ENCODE data around the gene RAB11FIP3. TPM values are rescaled to one million over a fixed set of nuclear protein-coding genes. Genes with fewer than 3 reads are reported as not detected.

RAB11FIP3 gene
- total RNA-seq, 1 donor from 2014 or later: 27.4 TPM

- TF ChIP-seq, protein P1, sequence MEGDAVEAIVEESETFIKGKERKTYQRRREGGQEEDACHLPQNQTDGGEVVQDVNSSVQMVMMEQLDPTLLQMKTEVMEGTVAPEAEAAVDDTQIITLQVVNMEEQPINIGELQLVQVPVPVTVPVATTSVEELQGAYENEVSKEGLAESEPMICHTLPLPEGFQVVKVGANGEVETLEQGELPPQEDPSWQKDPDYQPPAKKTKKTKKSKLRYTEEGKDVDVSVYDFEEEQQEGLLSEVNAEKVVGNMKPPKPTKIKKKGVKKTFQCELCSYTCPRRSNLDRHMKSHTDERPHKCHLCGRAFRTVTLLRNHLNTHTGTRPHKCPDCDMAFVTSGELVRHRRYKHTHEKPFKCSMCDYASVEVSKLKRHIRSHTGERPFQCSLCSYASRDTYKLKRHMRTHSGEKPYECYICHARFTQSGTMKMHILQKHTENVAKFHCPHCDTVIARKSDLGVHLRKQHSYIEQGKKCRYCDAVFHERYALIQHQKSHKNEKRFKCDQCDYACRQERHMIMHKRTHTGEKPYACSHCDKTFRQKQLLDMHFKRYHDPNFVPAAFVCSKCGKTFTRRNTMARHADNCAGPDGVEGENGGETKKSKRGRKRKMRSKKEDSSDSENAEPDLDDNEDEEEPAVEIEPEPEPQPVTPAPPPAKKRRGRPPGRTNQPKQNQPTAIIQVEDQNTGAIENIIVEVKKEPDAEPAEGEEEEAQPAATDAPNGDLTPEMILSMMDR (IDR thresholded peaks at IDR 0.05; ENCODE audit: borderline replicate concordance): no peak
- Histone ChIP-seq H3K4me3 (no peak overlapping the region), H3K27me3 (ENCODE audit: low read depth) (no peaks in the 10 kb centered on the region), H3K36me3 (peaks cover 37% of the 10 kb centered on the region), H3K27ac (replicated peaks) (no peak overlapping the region), H3K9me3 (replicated peaks) (no peaks in the 10 kb centered on the region), H3K4me1 (peaks cover 47% of the 10 kb centered on the region)
- intact Hi-C loops (cut with micrococcal nuclease): no loop called here
- no peak for DNase-seq
Measured at GRCh38 chr16:378821-379182, 46.6 kb upstream of the RAB11FIP3 start.

GRCh38 chr16:379183-379960 is 46.1 kb upstream of the RAB11FIP3 start:
- TF ChIP-seq, protein P1 (IDR thresholded peaks at IDR 0.05; ENCODE audit: borderline replicate concordance): no peak

DNA sequence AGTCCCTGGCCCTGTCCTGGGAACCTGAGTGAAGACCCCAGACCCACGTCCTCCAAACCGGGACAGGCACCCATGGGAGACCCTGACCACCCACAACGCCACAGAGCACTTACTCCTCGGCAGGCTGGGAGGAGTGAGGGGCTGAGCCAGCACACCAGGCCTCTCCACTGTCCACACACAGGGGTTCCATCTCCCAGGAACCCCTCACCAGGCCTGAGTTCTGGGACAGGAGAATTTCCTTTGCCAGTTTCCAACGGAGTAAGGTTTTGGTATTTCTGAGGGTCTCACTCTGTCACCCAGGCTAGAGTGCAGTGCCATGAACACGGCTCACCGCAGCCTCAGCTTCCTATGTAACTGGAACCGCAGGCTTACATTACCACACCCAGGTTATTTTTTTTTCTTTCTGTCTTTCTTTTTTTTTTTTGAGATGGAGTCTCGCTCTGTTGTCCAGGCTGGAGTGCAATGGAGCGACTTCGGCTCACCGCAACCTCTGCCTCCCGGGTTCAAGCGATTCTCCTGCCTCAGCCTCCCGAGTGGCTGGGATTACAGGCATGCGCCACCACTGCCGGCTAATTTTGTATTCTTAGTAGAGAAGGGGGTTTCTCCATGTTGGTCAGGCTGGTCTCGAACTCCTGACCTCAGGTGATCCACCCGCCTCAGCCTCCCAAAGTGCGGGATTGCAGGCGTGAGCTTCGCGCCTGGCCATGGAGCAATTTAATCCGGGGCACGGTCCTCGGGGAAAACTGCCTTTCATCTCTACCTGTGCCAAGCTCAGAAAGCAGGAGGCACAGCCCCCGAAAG is 45.3 kb upstream of the RAB11FIP3 start:
- H3K27ac ChIP-seq (replicated peaks): no peak overlapping the region
- peaks cover 59% of the 10 kb centered on the region for H3K4me1 ChIP-seq
- H3K9me3 ChIP-seq (replicated peaks): no peaks in the 10 kb centered on the region

More at GRCh38 chr16:379183-379960, 46.1 kb upstream of the RAB11FIP3 start:
- peaks cover 53% of the 10 kb centered on the region for H3K4me1 ChIP-seq
- intact Hi-C loops (cut with micrococcal nuclease): no loop called here
- H3K4me3 ChIP-seq: no peak overlapping the region
- no peaks in the 10 kb centered on the region for H3K27me3 ChIP-seq (ENCODE audit: low read depth)
- DNase-seq: no peak
- H3K27ac ChIP-seq (replicated peaks): no peak overlapping the region
- no peaks in the 10 kb centered on the region for H3K9me3 ChIP-seq (replicated peaks)
- H3K36me3 ChIP-seq: peaks cover 32% of the 10 kb centered on the region

DNA sequence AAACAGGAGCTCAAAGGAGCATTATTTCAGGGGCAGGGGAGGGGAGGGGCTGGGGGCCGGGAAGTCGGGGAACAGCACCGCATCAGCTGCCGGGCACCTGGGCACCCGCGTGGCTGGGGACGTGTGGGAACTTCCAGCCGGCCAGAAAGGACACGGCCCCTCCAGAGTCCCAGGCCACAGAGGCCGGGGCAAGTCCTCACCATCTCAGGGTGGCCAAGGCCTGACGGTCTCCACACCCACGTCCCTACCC is 44.8 kb upstream of the RAB11FIP3 start:
- H3K9me3 ChIP-seq (replicated peaks): no peaks in the 10 kb centered on the region
- H3K4me1 ChIP-seq: peaks cover 59% of the 10 kb centered on the region
- peak overlapping the region; percentile 83 for H3K27ac ChIP-seq (replicated peaks)
- peak overlapping the region; percentile 77 for H3K4me3 ChIP-seq
- peaks cover 20% of the 10 kb centered on the region for H3K36me3 ChIP-seq
- intact Hi-C loops (cut with micrococcal nuclease): no loop called here
- TF ChIP-seq, protein P1 (IDR thresholded peaks at IDR 0.05; ENCODE audit: borderline replicate concordance): no peak
- no peaks in the 10 kb centered on the region for H3K27me3 ChIP-seq (ENCODE audit: low read depth)
- DNase-seq: no peak

More for the DNA sequence above, 45.3 kb upstream of the RAB11FIP3 start:
- intact Hi-C loops (cut with micrococcal nuclease): no loop called here
- Histone ChIP-seq H3K27me3 (ENCODE audit: low read depth) (no peaks in the 10 kb centered on the region), H3K36me3 (peaks cover 24% of the 10 kb centered on the region), H3K4me3 (peak overlapping the region; percentile 77)
- no peak for DNase-seq
- TF ChIP-seq, protein P1 (IDR thresholded peaks at IDR 0.05; ENCODE audit: borderline replicate concordance): no peak

DNA sequence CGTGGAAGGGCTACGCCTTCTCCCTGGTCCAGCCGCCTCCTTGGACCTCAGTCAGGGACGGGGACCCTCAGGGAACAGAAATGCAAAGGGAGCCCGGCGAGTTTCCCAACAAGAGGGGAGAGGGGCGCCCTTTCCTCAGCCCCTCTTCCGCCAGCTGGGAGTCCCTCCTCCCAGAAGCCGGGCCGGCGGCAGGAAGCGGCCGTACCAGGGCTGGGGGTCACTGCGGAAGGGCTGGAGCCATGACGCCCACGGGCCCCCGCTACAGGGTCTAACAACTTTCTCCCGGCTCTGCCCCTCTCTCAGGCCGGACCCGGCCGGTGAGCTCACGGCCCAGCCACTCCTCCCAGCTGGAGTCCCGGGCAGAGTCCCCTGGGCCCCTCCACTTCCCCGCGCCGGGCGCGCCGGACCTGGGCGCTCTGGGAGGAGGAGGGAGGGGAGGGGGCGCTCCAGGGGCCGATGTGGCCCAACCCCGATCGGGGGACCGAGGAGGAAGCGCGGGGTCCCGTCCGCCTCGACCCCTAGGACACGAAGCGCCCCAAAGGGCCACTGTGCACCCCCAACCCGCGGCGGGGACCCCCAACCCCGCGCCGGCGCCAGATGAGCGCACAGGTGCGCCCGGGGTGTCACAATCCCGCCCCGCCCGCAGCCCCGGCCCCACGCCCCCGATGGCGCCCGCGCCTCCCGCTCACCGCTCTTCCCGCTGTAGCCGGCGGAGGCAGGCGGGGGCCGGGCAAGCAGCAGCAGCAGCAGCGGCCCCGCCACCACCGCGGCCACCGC is 44.2 kb upstream of the RAB11FIP3 start:
- no peak for DNase-seq
- peaks cover 61% of the 10 kb centered on the region for H3K4me1 ChIP-seq
- TF ChIP-seq, protein P1 (IDR thresholded peaks at IDR 0.05; ENCODE audit: borderline replicate concordance): no peak

More for the DNA sequence above, 44.2 kb upstream of the RAB11FIP3 start:
- intact Hi-C loops (cut with micrococcal nuclease): no loop called here
- Histone ChIP-seq H3K27ac (replicated peaks) (peak overlapping the region; percentile 83), H3K36me3 (peaks cover 15% of the 10 kb centered on the region), H3K9me3 (replicated peaks) (no peaks in the 10 kb centered on the region), H3K27me3 (ENCODE audit: low read depth) (no peaks in the 10 kb centered on the region), H3K4me3 (peak overlapping the region; percentile 77)
